Measurements from ENCODE around the gene HECTD4.

- TF ChIP-seq CTCF (conservative IDR thresholded peaks at IDR 0.05 in 1 of 2, IDR thresholded peaks at IDR 0.05 in 1 of 2; ENCODE audit: extremely low read depth in 1 of 2, insufficient read depth in 1 of 2, low read depth in 1 of 2, low read length in 2 of 2) (no peak), EZH2 (IDR thresholded peaks at IDR 0.05; ENCODE audit: borderline replicate concordance, low read length) (no peak)
These were observed 270.3 kb downstream of the HECTD4 start for GRCh38 chr12:112111931-112112330.
